Measurements from ENCODE around the gene ADAMTS8. TPM values are rescaled to one million over a fixed set of nuclear protein-coding genes. Genes with fewer than 3 reads are reported as not detected.

The ADAMTS8 gene
- polyA plus RNA-seq, 5 donors, result 3.7 to 11.2 (median 6.0) TPM

DNA sequence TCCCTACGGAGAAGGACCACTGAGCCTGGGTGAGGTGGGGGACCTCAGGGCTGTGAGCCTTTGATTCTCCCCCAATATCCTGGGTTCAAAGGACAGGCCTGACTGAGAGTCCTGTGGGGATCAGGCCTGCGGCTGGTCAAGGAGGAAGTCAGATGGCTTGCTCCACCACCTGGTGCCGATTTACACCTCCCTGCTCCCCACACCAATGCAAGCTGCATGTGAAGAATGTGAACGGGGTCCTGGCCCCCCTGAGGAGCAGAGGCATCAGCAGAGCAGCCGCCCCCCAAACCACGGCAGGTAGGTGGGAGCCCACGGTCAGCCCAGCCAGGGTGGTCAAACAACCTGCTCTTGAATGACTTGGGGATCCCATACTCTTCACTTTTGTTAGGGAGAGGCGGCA, 6.7 kb downstream of the ADAMTS8 start:
- DNase-seq, result no peak

DNA sequence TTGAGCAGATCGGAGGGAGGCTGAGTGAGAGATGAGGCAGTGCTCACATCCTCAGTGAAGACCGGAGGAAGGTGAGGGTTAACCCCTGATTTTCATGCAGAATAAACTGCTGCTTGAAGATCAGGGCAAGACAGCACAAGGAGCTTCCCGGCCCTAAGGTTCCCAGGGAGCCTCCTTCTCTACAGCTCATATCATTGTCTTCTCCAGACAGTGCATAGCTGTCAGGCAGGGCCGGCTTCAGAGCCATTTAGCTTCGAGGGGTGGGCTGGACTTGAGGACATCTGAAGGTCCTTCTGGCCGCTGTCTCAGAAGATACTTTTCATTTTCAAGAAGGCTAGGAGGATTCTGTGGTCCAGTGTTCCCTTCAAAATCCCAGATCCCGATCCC, 7.2 kb downstream of the ADAMTS8 start:
- no peak for DNase-seq

DNA sequence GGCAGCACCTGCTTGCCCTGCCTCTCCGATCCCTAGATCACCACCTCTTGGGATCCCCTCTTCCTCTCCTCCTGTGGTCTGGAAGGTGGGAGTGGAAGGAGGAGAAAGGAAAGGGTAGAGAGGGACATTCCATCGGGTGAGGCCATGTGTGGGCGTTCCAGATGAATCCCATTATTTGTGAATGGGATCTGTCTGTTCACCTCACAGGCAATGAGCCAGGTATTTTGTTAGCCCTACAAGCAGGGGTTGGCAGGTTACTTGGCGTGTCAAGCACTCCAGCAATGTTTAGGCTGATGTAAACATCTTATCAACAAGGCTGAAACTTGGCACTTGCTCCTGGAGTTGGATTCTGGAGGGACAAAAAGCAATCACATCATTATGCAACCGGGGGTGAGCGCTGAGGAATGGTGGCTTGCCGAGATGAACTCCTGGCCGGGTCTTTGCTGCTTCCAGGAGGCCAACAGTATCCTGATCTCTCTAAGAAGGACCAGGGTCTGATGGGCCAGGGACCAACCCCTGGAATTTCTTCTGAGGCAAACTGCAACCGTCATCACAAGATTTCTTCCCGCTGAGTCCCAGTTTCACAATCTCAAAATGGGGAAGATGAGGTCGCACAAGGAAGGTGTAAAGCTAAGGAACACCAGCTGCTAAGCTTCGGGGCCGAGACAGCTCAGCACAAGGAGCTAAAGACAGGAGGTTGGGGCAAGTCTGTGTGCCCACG, 7.8 kb downstream of the ADAMTS8 start:
- peak; percentile 81 to 83 for DNase-seq

DNA sequence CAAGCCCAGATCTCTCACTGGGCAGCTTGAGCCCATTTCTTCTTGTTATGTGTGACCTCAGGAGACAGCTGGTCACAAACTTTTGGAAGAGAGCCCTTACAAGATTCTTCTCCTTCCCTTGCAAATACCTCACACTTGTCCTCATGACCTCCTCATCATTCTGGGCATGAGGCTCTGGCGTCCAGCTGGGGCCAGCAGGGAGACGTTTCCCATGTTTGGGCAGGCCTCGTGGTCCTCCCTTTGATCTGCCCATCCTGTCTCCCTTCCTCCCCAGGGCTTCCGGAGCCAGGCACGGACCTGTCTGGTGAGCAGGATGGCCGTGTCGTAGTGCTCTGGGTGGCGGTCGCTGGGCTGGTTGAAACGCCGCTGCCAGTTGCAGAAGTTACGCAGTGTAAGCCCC, 9.7 kb downstream of the ADAMTS8 start:
- DNase-seq, result no peak

DNA sequence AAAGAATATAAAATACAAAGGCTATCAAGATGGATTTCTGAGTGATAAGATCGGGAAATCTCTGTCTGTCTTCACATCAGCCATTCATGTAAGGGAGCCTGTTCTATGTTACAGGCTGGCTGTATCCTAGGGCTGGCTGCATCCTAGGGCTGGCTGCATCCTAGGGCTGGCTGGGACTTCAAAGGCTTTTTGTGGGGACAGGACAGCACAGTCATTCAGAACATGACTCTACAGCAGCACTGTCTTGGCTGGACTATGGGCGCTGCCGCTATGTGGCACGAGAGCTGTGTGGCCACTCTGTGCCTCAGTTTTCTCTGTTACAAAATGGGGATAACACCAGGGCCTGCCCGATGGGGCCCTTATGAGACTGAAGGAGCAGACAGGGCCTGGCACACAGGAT, 10.2 kb downstream of the ADAMTS8 start:
- no peak for DNase-seq

DNA sequence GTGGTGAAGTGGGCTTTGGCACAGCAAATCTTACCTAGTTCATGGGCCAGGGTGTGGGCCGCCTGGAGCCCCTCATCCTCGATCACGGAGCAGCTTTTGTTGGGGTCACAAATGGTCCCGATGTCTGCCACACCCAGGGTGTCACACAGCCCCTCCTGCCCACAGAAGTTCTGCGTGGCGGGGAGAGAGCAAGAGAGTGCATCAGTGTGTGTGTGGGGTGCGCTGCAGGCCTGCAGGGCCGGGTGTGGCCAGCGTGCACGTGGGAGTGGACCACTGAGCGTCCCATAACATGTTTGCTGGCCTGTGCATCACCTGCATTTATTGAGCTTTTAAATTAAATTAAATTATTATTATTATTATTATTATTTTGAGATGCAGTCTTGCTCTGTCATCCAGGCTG, 11.5 kb downstream of the ADAMTS8 start:
- DNase-seq, result no peak

DNA sequence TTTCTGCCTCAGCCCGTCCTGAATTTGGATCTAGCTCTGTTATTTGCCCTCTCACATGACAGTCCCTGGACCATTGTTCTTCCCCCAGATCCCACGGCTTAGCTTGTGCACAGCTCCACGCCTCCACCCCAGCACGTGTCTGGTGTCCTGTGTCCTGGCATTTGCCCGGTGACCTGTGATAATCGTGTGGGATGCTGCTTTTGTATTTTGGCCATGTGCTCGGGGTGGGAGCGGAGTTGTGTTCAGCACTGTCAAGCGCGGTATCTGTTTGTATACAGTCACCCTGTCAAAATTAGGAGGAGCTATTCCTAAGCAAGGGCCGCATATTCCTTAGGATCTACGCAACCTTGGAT, 11.9 kb downstream of the ADAMTS8 start:
- DNase-seq, result no peak

DNA sequence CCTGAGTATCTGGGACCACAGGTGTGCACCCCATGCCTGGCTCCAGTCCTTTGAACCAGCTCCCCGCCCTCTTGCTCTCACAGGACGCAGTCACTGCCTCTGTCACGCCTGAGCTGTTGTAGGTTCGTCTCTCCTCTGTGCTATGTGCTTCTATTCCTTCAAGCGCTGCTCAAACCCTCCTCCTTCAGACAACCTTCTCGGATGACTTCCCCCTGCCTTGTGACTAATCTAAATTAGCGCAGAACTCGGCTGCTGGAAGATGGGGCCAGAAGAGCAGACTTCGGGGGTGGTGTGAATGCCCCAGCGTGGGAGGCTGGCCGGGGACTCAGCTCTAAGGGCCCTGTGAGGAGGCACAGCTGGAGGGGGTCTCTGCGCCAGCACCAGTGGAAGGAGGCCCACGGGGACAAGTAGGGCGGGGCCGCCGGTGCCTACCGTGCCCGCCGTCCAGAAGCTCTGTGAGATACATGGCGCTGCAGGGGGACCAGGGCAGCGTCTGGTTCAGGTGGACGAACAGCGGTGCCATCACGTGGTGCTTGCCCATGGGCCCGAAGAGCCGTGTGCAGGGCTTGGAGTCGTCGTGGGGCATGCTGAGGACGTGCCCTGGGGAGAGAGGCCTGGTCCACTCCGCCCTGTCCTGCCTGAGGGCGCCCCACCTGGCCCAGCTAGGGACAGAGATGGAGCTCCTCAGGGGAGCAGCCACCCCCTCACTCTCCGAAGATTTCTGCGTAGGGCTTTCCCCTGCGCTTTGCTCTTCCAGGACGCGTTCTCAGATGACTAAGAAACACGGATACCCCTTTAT, 12.5 kb downstream of the ADAMTS8 start:
- DNase-seq, result no peak

DNA sequence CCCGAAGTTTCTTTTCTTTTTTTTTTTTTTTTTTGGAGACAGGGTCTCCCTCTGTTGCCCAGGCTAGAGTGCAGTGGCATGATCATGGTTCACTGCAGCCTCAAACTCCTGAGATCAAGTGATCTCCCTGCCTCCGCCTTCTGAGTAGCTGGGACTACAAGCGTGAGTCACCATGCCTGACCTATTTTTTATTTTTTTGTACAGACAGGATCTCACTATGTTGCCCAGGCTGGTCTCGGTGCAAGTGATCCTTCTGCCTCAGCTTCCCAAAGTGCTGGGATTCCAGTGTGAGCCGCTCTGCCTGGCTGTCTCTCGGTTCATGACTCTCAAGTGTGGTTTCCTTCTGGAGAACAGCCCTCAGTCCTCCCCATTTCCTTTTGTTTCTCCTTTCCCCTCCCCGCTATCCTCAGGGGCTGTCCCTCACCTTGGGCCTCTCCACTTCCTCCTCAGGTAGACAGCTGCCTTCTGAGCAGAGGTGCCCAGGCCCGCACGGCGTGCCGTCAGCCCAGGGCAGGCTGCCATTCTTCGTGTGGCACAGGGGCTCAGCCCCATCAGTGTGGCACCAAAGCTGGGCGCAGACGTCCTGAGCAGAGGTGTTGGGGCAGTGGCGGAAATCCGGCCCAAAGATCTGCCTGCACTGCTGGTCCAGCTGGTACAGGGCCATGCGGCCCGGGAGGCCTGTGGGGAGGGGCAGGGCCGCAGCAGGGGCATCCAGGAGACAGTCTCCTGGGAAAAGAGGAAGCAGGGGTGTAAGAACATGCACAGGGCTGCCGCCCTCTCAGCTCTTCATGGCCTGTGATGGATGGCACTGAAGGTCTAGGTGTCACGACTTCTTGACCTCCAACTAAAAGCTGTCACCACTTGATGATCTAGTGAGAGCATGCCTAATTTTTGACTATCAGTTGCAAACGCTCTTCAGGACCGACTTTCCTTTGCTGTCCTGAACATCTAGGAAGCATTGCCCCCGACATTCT, 14.0 kb downstream of the ADAMTS8 start:
- DNase-seq, result no peak

DNA sequence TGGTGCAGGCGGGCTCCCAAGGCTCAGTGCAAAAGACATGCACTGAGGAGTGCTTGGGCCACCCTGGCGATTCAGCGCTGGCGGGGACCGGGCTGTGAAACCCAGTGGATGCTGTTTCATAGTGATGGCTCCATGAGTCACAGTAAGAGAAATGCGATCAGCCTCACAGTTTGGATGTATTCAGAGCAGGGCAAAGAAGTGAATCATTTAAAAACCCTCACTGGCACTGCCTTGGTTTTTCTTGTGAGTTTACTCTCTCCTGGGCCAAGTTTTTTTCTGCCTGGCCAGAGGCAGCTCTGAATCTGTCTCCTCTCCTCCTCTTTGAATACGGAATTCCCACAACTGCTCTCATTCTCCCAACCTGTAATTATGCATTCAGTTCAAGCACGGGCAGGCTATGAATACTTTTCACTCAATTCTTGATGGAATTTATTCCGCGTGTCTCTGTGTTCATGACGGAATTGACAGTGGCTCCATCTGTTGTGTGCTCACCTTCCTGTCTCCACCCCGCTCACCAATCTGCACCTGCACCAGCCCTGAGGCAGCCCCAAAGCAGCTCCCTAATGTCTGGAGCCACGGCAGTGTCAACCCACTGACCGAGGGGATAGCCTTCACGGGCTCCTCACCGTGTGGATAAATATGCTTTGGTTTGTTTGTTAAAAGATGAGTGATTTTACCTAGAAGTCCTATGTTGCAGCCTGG, 14.9 kb downstream of the ADAMTS8 start:
- DNase-seq, result no peak

DNA sequence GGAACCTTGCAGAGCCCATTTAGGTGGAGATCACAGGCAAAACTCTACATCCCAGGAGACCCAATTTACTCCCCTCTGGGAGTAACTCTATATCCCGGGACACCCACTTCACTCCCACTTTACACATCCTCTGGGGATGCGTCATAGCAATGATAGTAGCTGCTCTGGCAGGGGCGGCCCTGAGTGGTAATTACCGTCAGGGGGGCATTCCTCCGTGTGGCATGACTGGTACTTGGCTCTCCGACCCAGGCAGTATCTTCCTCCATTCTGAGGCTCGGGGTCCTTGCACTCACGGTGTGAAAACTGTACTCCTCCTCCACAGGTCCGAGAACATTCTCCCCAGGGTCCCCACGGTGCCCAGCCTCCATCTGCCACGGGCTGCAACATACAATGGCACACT, 17.2 kb downstream of the ADAMTS8 start:
- DNase-seq, result no peak

DNA sequence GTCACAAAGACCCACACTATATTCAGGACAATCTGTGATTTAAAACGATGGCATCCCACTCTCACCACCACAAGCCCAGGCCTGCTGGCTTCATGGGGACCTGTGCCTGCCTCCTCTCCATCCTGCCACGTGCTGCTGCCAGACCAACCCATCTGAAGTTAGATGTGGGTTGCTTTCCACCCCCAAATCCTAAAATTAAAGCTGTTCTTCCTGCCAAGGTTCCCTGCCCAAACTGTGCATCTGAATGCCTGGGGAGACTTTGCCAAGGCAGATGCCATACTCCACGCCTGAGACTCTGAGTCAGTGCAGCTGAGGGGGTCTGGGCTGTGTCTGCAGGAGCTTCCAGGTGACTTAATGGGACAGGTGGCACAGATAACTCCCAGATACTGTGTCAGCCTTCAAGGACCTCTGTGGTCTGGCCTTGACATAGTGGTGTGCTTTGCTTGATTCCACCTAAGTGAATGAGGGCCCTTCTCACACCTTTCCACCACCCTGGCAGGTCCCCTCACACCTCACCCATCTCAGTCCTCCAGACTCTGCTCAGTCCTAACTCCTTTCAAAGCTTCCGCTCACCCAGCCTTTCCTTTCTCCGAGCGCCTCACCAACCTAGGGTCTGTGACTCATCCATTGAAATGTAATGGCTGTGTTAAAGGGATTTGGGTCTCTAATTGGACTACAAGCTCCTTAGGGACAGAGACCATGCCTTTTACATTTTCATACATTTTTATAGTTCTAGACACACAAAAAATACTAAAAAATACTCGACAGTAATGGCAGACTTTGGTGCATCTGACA, 18.6 kb downstream of the ADAMTS8 start:
- no peak for DNase-seq

DNA sequence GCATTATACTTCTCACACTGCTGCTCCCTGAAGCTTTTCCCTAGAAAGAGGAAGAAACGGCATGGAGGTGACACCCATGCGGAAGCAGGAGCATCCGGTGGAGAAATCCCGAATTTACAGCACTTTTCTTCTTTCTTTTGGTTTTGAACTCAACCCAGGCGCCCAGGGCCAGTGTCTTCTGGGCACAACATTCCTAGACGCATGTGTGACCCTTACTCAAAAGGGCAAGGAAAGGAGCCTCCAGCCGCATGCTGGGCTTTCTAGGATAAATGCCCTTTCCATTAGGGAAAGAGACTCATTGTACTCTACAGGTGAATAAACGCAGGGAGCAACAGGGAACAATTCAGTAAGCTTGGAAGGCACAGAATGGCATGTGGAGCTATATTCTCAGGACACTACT, 19.5 kb downstream of the ADAMTS8 start:
- DNase-seq, result no peak

DNA sequence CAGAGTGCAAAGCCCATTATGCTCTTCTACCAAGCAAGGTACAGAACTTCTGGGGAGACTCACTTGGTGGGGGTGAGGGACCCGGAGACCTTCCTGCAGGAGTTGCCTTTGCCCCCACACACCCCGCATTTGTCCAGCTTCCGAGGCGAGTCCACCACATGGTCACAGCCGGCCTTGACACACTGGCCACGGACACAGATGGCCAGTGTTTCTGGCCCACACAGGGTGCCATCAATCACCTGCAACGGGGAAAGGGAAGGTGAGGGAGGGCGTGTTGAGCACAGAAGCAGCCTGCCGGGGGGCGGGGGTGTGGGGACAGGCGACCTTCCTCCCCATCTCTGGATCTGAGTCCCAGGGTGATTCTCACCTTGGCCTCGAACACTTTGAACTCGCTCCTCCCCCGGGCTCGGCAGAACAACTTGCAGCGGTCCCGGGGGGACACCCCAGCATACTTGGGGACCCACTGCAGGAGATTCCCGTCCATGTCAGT, 20.0 kb downstream of the ADAMTS8 start:
- no peak for DNase-seq

DNA sequence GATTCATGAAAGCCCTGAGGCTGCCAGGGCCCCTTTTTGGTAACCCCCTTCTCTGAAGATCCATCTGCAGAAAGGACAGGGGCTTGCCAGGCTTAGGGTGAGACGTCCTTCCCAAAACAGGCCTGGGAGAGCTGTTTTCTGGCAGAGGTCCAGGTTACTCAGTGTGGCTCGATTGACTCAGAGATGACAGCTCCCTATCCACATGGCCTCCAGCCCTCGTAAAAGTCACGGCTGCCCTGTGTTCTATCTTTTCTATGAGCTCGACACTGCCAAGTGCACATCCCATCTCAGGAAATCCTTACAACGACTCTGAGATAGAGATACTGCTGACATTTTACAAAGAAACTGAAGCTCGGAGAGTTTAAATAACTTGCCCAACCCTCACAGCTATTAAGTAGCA, 20.4 kb downstream of the ADAMTS8 start:
- DNase-seq, result no peak

DNA sequence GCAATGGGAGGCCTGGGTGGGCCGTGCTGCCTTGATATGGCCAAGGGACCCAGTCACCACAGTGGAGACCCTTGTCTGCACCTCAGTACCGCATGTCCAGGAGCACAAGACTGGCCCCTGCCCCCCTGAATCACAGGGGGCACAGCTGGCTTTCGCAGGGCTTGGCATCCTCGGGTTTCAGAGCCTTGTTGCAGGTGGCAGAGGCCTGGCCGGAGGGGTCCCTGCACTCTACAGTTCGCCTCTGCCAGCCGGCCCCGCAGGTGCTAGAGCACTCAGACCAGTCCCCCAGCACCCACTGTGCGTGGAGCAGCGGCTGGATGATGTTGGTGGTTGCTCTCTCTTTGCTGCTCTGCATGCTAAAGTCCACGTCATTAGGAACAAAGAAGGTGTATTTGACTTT, 23.0 kb downstream of the ADAMTS8 start:
- no peak for DNase-seq

DNA sequence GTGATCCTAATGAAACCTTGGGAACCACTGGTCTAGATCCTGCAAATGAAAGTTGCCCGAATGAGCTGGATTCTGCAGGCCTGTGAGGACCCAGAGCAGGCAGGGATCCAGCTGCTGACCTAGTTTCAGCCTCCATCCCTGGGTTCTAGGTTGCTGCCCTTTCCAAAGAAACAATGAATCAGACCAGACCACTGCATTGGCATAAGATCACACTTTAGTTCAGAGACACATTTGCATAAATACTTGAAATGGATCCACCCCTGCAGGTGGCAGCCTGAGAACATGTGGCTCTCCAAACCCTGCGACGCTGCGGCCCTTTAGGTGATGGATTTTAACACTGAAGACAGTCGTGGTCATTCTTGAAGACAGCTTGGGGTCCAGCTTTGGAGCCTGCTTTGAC, 23.7 kb downstream of the ADAMTS8 start:
- no peak for DNase-seq

DNA sequence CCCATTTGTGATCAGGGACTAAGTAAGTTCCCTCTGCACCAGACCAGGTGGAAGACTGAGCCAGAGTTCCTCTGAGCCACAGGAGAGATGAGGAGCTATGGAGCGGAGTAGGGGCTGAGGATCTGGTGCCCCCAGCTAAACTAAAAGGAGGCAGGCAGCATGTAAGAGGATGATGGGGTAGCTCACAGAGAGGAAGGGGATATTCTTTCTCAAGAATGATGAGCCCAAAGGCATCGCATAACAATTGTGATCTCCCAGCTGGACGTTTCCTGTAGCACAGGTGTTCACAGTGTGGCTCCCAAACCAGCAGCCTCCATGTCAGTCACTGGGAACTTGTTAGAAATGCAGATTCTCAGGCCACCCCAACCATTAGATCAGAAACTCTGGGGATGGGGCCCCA, 24.4 kb downstream of the ADAMTS8 start:
- no peak for DNase-seq

DNA sequence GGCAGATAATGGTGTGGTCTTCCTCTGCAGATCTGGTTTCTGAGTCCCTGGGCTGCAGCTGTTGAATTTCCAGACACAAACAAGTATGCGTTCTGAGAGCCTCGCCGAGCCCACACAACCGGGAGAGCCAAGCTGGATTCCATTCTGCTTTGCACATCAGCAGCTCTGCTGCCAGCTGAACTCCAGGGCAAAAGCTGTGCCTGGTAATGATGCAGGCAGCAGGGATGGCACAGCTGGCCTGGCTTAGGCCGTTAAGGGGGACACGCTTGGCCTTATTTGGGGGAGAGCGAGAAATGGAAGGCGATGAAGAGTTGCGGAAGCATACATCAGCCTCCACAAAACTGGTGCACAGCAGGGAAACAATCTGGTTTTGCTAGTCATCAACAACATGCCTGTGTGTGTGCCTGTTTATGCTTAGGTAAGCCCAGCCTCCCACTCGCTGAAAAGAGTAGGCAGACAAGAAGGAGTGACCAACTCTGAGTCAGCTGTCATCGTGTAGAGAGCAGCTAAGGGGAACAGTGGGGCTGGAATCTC, 25.1 kb downstream of the ADAMTS8 start:
- peak in 1 of 2 donors; percentile 55 for DNase-seq

DNA sequence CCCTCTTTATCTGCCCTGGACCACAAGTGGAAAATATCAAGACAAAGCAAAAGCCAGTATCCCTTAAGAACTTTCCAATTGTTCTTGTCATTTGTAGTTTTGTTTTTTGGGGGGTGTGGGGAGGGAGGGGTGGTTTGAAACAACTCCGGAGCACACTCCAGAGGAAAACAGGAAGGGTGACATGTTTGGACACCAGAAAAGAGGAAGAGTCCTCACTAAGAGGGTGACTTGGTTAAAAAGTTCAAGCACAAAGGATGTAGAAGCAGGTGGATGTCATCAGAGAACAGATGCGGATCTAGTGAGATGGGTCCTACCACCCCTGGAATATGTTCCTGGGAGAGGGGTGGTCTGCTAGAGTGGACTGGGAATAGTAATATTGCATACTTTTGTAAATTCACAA, 25.8 kb downstream of the ADAMTS8 start:
- DNase-seq, result no peak
